GM18519 (cell line): ENCODE results near the gene PTPRA.
"Not testable (repeated sequence)": the region's sequence is repeated elsewhere in the genome, so short reads cannot be mapped to it uniquely, and the experiment has no call there.

Experiments used
- ATAC-seq: cut with Tn5 transposase; IDR thresholded peaks from one replicate; pipeline ENCODE4 v1.9.1; 2021; ENCODE audit warnings: mild to moderate bottlenecking, moderate library complexity; ENCODE audit not compliant: unreplicated experiment, low FRiP score

PTPRA gene

DNA sequence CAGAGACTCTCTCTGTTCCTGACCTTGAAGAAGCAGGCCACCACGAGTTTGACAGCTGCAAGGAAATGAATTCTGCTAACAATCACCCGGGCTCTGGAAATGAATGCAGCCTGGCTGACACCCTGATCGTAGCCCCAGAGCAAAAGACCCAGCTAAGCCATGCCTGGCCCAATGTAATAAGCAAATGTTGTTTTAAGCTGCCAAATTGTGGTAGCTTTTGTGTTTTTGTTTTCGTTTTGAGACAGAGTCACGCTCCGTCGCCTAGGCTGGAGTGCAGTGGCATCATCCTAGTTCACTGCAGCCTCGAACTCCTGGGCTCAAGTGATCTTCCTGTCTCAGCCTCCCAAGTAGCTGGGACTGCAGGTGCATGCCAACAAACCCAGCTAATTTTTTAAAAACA lies 194.8 kb downstream of the PTPRA start:
- ATAC-seq, result no peak

DNA sequence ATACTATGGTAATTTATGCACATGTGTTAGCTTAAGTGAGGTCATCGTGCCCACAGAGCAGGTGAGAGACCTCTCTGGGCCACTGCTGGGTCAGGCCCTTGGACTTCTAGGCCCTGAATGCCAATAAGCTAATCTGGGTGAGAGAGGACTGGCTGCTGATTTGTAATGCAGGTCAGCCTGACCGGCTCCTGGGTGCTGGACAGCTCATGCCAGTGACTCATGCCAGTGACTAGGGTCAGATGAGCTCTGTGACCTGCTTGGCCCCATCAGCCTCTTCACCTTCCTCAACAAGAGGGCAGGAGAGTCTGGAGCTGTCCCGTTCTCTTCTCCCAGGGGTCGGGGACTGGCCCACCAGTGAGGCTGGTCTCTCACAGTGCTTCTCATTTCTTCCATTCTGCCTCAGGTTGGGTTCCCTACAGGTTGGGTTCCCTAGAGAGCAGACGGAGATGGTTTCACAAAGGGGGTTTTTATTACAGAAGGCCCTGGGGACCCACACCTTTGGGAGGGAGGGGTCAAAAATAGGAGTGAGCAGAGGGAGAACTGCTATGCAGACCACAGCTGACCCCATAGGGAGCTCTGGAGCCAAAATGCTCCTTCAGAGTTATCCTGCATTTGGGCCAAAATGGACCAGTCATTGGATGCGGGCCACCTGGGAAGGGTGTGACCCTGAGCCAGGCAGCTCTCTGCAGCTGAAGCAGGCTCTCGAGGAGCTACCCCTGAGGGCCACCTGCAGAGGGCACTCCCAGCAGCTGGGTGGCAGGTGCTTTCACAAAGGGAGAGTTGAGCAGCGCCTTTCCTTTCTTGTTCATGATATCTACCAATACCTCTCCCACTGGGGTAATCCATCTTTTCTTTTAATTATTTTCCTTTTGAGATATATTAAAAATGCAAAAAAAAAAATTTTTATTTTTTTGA lies 196.0 kb downstream of the PTPRA start:
- ATAC-seq, result no peak

- no peak for ATAC-seq
Measured at GRCh38 chr20:3070725-3071124, 197.4 kb downstream of the PTPRA start.

DNA sequence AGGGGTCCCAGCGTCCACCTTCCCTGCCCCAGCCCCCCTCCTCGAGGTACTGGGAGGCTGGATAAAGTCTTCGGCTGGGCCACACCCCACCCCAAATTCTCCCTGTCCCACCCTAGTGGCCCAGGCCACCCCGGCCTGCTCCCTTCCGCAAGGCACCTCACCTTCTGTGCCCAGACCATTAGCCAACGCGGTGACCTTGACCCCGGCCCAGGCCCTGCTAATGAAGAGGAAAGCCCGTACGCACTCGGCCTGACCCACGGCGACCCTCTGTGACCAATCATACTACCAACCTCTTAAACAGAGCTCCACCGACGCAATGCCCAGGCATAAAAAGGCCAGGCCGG lies 198.0 kb downstream of the PTPRA start:
- no peak for ATAC-seq

GRCh38 chr20:3071610-3072529 lies 198.6 kb downstream of the PTPRA start, which contains the start of gene OXT:
Gene OXT, plus strand, starts transcription at chr20:3071620. Its CDS starts 36 bp downstream, at chr20:3071656.
- ATAC-seq, result no peak

DNA sequence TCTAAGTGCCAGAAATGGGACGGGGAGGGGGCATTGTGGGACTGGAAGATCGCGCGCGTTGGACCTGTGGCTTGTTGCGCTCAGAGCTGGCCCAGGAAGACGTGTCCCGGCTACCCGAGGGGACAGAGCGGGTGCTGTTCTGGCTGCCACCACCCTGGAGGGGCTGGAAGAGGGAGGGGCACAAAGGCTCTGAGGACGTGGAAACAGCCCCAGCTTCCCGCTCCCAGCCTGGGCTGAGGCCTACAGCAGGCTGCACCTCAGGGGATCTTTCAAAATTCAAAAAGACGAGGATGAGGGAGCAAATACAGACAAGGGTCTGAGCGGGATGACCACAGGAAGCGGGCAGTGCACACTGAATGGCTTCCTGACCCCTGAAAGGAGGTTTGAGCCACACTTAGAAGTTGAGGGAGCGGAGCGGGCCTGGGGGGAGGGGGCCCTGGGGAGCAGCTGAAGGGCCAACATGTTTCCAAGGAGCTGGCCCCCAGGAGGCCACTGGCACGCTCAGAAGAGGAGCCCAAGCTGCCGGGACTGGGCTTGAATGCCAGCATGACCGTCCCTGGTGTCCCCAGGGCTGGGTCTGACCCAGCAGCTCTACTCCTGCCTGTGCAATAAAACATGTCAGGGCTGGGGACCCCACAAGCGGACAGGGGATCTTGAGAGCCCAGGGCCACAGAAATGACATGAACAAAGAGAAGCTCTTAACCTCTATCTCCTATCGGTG lies 199.4 kb downstream of the PTPRA start:
- no peak for ATAC-seq

DNA sequence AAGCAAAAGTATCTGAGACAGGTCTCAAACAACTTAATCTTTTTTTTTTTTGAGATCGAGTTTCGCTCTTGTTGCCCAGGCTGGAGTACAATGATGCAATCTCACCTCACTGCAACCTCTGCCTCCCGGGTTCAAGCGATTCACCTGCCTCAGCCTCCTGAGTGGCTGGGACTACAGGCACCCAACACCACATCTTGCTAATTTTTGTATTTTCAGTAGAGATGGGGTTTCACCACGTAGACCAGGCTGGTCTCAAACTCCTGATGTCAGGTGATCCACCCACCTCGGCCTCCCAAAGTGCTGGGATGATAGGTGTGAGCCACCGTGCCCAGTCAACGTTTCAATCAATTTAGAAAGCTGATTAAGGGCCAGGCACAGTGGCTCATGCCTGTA lies 200.0 kb downstream of the PTPRA start:
- ATAC-seq, result not testable (repeated sequence)

DNA sequence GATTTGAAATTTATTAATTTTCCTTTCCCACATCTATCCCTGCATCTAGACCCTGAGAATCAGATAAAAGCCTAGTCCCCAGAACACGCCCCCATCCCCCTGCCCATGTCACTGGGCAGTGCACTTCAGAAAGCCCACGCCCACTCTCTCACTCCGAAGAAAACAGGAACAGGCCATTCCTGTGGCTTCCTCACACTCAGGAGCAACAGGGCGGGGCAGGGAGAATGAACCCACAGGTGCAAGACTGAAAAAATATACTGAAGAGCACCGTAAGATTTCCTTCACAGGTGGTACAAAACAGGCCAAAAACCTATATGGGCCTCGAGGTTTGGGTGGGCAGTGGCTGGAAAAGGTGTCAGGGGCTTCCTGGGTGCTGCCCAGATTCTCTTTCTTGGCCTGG lies 201.5 kb downstream of the PTPRA start:
- ATAC-seq, result no peak

- not testable (repeated sequence) for ATAC-seq
Measured at GRCh38 chr20:3075315-3075714, 202.0 kb downstream of the PTPRA start.

DNA sequence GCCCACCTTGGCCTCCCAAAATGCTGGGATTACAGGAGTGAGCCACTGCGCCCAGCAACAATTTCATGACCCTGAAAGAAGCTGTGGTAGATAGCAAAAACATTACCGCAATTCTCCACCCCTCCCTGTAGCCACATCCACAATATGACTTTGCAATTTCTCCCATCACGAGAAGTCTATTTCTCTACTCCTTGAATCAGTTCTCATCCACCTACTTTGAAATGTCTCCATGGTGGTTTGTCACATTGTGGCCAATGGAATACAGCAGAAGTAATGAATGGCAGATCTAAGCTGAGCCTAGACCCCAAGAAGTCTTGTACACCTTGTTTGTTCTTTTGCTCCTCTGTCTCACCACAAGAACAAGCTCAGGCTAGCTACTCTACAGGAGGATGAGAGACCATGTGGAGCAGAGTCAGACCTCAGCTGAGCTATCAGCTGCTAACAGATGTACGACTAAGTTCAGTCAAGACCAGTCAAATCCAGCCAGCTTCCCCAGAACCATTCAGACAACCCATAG lies 204.4 kb downstream of the PTPRA start:
- no peak for ATAC-seq

DNA sequence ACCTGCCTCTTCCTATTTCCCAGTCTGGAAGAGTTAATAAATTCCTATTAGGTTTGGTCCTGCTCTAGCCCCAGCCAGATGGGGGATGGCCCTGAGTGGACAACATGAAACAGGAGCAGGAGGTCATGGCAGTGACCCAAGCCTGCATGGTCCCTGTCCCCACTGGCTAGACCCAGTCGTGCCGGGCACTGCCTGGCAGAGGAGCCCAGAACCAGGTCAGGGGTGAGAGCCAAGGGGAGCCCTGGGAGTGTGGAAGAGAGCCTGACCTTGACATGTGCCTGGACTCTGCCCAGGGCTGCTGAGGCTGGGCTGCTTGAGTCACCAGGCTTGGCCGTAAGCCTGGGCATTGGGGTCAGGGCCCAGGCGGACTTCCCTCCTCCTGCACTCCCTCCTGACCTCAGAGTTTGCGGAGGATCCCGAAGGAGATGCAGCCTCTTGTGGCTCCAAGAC lies 207.7 kb downstream of the PTPRA start:
- no peak for ATAC-seq

DNA sequence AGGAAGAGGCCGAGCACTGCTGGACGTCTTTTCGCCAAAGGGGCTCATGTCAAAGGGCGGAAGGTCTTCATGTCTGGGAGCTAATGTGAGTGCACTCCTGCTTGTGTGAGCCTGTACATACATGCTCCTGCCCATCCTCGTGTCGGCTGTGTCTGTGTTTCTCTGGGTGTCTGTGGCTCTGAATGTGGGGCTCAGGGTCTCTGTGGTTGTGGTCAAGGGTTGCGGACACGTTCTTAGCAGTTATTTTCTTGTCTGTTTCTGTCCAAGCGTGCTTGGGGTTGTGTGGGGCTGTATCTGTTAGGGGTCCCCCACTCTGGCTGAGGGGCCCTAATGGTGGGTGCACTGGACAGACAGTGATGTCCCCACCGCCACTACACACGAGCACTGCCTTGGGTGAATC lies 208.4 kb downstream of the PTPRA start:
- ATAC-seq, result no peak

- no peak for ATAC-seq
Measured at GRCh38 chr20:3082306-3082951, 209.1 kb downstream of the PTPRA start.

DNA sequence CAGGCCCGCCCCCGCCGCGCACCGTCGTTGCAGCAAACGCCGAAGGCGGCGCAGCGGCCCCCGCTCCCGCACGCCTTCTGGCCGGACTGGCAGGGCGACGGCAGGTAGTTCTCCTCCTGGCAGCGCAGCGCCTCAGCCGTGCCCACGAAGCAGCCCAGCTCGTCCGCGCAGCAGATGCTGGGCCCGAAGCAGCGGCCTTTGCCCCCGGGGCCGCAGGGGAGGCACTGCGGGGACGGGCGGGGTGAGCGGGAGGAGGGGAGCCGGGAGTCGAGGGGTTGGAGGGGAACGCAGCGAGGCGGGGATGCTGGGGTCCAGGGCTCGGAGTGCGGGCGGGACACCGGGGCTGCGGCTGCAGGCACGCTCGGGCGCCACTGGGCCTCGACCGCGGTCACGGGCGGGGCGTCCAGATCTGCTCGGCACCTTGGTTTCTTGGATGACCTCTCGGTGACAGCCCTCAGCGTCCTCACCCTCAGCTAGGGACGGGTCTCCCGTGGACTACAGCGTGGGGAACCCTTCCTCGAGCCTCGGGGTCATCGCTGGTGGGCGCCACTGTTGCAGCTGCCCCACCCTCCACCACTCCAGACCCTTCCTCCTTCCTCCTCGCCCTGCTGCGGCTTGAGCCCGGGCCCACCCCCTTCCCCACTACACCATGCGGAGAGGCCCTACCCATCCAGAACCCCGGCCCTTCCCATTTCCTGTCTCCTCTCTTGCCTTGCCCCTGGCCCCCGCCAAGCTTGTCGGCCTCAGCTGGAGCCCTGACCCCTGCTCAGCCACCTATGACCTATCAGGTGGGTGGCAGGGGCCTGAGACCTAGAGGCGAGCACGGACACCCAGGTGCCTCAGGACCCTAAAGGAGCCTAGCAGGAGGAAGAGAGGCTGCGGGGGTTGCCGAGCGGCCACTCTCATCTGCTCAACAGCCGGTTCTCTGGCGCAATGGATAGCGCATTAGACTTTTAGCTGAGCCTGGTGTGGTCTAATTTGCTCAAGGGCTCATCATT lies 210.0 kb downstream of the PTPRA start:
- ATAC-seq, result no peak

- ATAC-seq, result no peak
Measured at GRCh38 chr20:3084283-3084985, 211.2 kb downstream of the PTPRA start, which contains the start of gene AVP. Gene AVP, minus strand, starts transcription at chr20:3084724. Its CDS starts 50 bp downstream, at chr20:3084674.

DNA sequence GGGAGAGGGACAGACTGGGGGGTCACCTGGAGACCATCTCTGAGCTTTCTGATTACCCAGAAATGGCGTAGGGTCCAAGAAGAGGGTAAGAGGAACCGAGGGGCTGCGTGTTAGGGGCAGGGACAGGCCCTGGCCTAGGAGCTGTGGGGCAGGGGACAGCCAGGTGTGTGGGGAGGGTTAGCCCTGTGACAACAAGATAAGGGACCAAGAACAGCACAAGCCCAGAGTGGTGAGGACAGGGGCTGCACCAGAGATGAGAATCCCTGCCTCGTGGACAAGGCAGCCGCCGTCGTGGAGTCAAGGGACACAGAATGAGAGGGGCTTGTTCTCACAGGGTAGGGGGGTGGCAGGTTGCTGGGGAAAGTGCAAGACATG lies 211.7 kb downstream of the PTPRA start:
- ATAC-seq, result no peak

DNA sequence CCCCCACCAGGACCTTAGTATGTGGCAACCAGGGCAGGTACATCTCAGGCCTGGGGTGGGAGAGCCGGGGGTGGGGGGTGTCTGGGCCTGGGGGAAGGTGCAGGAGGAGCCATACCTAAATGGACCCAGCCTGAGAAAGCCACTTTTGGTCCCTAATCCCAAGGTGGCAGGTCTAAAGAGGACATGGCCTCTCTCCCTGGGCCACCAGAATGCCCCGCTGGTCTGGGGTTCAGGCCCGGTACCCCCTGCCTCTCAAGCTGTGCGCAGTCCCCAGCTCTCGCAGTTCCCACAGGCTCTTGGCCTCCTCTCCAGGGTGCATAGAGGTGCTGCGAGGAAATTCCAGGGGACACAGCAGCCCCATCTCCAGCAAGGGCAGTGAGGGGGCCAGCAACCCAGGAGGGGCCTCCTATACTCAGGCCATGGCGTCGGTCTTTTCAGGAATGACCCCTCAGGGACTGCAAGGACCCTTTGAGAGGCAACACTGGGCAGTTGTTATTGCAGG lies 212.3 kb downstream of the PTPRA start:
- ATAC-seq, result no peak

GRCh38 chr20:3088031-3088430 lies 214.8 kb downstream of the PTPRA start:
- no peak for ATAC-seq
